Vagina (tissue), 2 donors: ENCODE data around the gene SON. TPM values are rescaled to one million over a fixed set of nuclear protein-coding genes. Genes with fewer than 3 reads are reported as not detected.

Source experiments
- DNase-seq, 2 donors: peaks; one replicate each; pipeline ENCODE4 v3.0.0-alpha.2; 2017; ENCODE audit errors: extremely low spot score in 2 of 2
- H3K27ac ChIP-seq: fragments of 200-600 bp; sonication (generic); one replicate; pipeline ENCODE4 v1.5.1; 2019
- H3K27me3 ChIP-seq: fragments of 200-600 bp; sonication (generic); one replicate; pipeline ENCODE4 v1.5.1; 2019
- H3K36me3 ChIP-seq, 2 donors: fragments of 200-600 bp; sonication (generic); one replicate each; pipeline ENCODE4 v1.5.1; 2017 to 2019
- H3K4me1 ChIP-seq: fragments of 200-600 bp; sonication (generic); one replicate; pipeline ENCODE4 v1.5.1; 2019
- H3K4me3 ChIP-seq, 2 donors: fragments of 200-600 bp; sonication (generic); 1 replicate in 1 of 2; 2 replicates in 1 of 2; pipeline ENCODE4 v1.5.1; 2016 to 2019
- H3K9me3 ChIP-seq: fragments of 200-600 bp; sonication (generic); one replicate; pipeline ENCODE4 v1.5.1; 2019
- CTCF ChIP-seq, 3 experiments: fragments of 450-650 bp in 2 of 3; fragments of 200-600 bp in 1 of 3; sonication (generic) in 1 of 3; IDR thresholded peaks; one replicate each; pipeline ENCODE4 v1.5.1; 2017 to 2019; ENCODE audit warnings: antibody characterized with exemption in 3 of 3, mild to moderate bottlenecking in 2 of 3, moderate library complexity in 2 of 3
- POLR2A ChIP-seq, 2 donors: fragments of 450-650 bp; IDR thresholded peaks; one replicate each; pipeline ENCODE4 v1.6.1; 2017; ENCODE audit warnings: antibody characterized with exemption in 2 of 2, mild to moderate bottlenecking in 2 of 2, moderate library complexity in 2 of 2
- POLR2AphosphoS5 ChIP-seq, 2 donors: sonication (generic); formaldehyde crosslinking; IDR thresholded peaks; one replicate each; pipeline ENCODE4 v1.9.0; 2017; ENCODE audit warnings: antibody characterized with exemption in 2 of 2, mild to moderate bottlenecking in 2 of 2, low read depth in 1 of 2; ENCODE audit not compliant: insufficient read depth in 1 of 2
- intact Hi-C: fragments of 100-400 bp; cut with DNase I; formaldehyde crosslinking; loops from one replicate; pipeline ENCODE4 v1.15.1; 2023
- total RNA-seq: library from RNA; depleted of rRNA; stranded (reverse); fragments of >200 nt; gene quantifications from one replicate; pipeline ENCODE4 v1.2.3, GENCODE V29; 2016

Gene SON
- total RNA-seq, 1 donor from 2014 or later, result 212 TPM

GRCh38 chr21:33558777-33559421 lies 16.1 kb downstream of the SON start:
- Histone ChIP-seq H3K27me3 (no peaks in the 10 kb centered on the region), H3K4me1 (peaks cover 32% of the 10 kb centered on the region), H3K4me3 (no peak overlapping the region), H3K9me3 (no peaks in the 10 kb centered on the region), H3K27ac (no peak overlapping the region), H3K36me3 (peaks cover 0 to 83% of the 10 kb centered on the region in 2 donors)
- intact Hi-C loops, result no loop called here
- DNase-seq, result no peak
- TF ChIP-seq CTCF (IDR thresholded peaks at IDR 0.05) (no peak), POLR2AphosphoS5 (IDR thresholded peaks at IDR 0.05; ENCODE audit: insufficient read depth in 1 of 2, low read depth in 1 of 2) (no peak), POLR2A (IDR thresholded peaks at IDR 0.05) (no peak)

- peaks cover 26% of the 10 kb centered on the region for H3K4me1 ChIP-seq
- no peak overlapping the region for H3K27ac ChIP-seq
- H3K9me3 ChIP-seq, result no peaks in the 10 kb centered on the region
- H3K4me3 ChIP-seq, result no peak overlapping the region
- DNase-seq, result no peak
- TF ChIP-seq CTCF (IDR thresholded peaks at IDR 0.05) (no peak), POLR2AphosphoS5 (IDR thresholded peaks at IDR 0.05; ENCODE audit: insufficient read depth in 1 of 2, low read depth in 1 of 2) (no peak), POLR2A (IDR thresholded peaks at IDR 0.05) (no peak)
- H3K36me3 ChIP-seq, result peaks cover 0 to 77% of the 10 kb centered on the region in 2 donors
- intact Hi-C loops, result no loop called here
- H3K27me3 ChIP-seq, result no peaks in the 10 kb centered on the region
Measured at GRCh38 chr21:33559813-33560212, 17.0 kb downstream of the SON start.

GRCh38 chr21:33560965-33561364 lies 18.1 kb downstream of the SON start:
- no peaks in the 10 kb centered on the region for H3K27me3 ChIP-seq
- DNase-seq, result no peak
- no peaks in the 10 kb centered on the region for H3K9me3 ChIP-seq
- no peak overlapping the region for H3K4me3 ChIP-seq
- no peak for TF ChIP-seq POLR2A (IDR thresholded peaks at IDR 0.05)
- no peak for TF ChIP-seq CTCF (IDR thresholded peaks at IDR 0.05)
- TF ChIP-seq POLR2AphosphoS5 (IDR thresholded peaks at IDR 0.05; ENCODE audit: insufficient read depth in 1 of 2, low read depth in 1 of 2), result no peak
- peaks cover 17% of the 10 kb centered on the region for H3K4me1 ChIP-seq
- peaks cover 0 to 70% of the 10 kb centered on the region in 2 donors for H3K36me3 ChIP-seq
- intact Hi-C loops, result no loop called here
- H3K27ac ChIP-seq, result no peak overlapping the region

GRCh38 chr21:33561373-33561772 lies 18.5 kb downstream of the SON start:
- no peak for DNase-seq
- no peaks in the 10 kb centered on the region for H3K27me3 ChIP-seq
- H3K27ac ChIP-seq, result no peak overlapping the region
- H3K4me3 ChIP-seq, result no peak overlapping the region
- intact Hi-C loops, result no loop called here
- no peak for TF ChIP-seq POLR2AphosphoS5 (IDR thresholded peaks at IDR 0.05; ENCODE audit: insufficient read depth in 1 of 2, low read depth in 1 of 2)
- no peak for TF ChIP-seq POLR2A (IDR thresholded peaks at IDR 0.05)
- no peak for TF ChIP-seq CTCF (IDR thresholded peaks at IDR 0.05)
- peaks cover 0 to 67% of the 10 kb centered on the region in 2 donors for H3K36me3 ChIP-seq
- H3K9me3 ChIP-seq, result no peaks in the 10 kb centered on the region
- peaks cover 13% of the 10 kb centered on the region for H3K4me1 ChIP-seq

- intact Hi-C loops, result no loop called here
- TF ChIP-seq POLR2AphosphoS5 (IDR thresholded peaks at IDR 0.05; ENCODE audit: insufficient read depth in 1 of 2, low read depth in 1 of 2), result no peak
- no peak for TF ChIP-seq POLR2A (IDR thresholded peaks at IDR 0.05)
- TF ChIP-seq CTCF (IDR thresholded peaks at IDR 0.05), result no peak
- H3K4me3 ChIP-seq, result no peak overlapping the region
- H3K27me3 ChIP-seq, result no peaks in the 10 kb centered on the region
- H3K9me3 ChIP-seq, result no peaks in the 10 kb centered on the region
- DNase-seq, result no peak
- peaks cover 11% of the 10 kb centered on the region for H3K4me1 ChIP-seq
- H3K27ac ChIP-seq, result no peak overlapping the region
- peaks cover 0 to 62% of the 10 kb centered on the region in 2 donors for H3K36me3 ChIP-seq
Measured at GRCh38 chr21:33562389-33562788, 19.6 kb downstream of the SON start.
